B cell (primary cell): ENCODE measurements around the gene GIGYF2. TPM values are rescaled to one million over a fixed set of nuclear protein-coding genes. Genes with fewer than 3 reads are reported as not detected.
A peak's percentile ranks its signal among the peaks of the same experiment; 100 is the strongest.

Experiments used
- ATAC-seq: fragments of 200-7000 bp; cut with Tn5 transposase; one replicate; pipeline ENCODE4 v1.10.0; 2021; ENCODE audit warnings: low read depth, mild to moderate bottlenecking, moderate number of reproducible peaks, moderate library complexity
- CTCF ChIA-PET: fragments of 350-600 bp; sonication (Branson Sonifier 250); formaldehyde crosslinking; loops from one replicate; lab custom pipeline; 2021; ENCODE audit warnings: antibody characterized with exemption, inconsistent platforms; lab: Charles Lee
- POLR2A ChIA-PET: fragments of 350-600 bp; sonication (Branson Sonifier 250); formaldehyde crosslinking; loops from one replicate; lab custom pipeline; 2021; ENCODE audit warnings: antibody characterized with exemption; lab: Charles Lee
- DNase-seq: peaks from one replicate; pipeline ENCODE4 v3.0.0; 2013
- H2AFZ ChIP-seq: 2 replicates; pipeline ENCODE4 v1.6.1; 2012; ENCODE audit warnings: mild to moderate bottlenecking, low read depth, low read length; ENCODE audit not compliant: insufficient read depth, poor library complexity, severe bottlenecking
- H3K27ac ChIP-seq, 2 donors: 1 replicate in 1 of 2; 2 replicates in 1 of 2; pipeline ENCODE4 v1.5.1; 2012 to 2013; ENCODE audit warnings: low read length in 2 of 2, mild to moderate bottlenecking in 2 of 2, moderate library complexity in 1 of 2
- H3K27me3 ChIP-seq, 4 experiments: fragments of 200-600 bp in 1 of 4; sonication (generic) in 1 of 4; replicated peaks in 1 of 4; 1 replicate in 2 of 4; 2 replicates in 2 of 4; pipeline versions ENCODE4 v1.6.1 to v1.7.0; 2013 to 2016; ENCODE audit warnings: low read length in 3 of 4, mild to moderate bottlenecking in 2 of 4, mixed read lengths in 1 of 4, moderate library complexity in 1 of 4; ENCODE audit not compliant: insufficient read depth in 4 of 4, control insufficient read depth in 3 of 4; ENCODE audit errors: control extremely low read depth in 1 of 4
- H3K36me3 ChIP-seq, 2 experiments: replicated peaks in 1 of 2; 1 replicate in 1 of 2; 2 replicates in 1 of 2; pipeline versions ENCODE4 v1.6.1 to v1.7.1; 2013; ENCODE audit warnings: low read length in 1 of 2; ENCODE audit not compliant: insufficient read depth in 2 of 2, control insufficient read depth in 1 of 2; ENCODE audit errors: control extremely low read depth in 1 of 2, extremely low read depth in 1 of 2
- H3K4me1 ChIP-seq, 2 donors: fragments of 200-600 bp in 1 of 2; sonication (generic) in 1 of 2; 1 replicate in 1 of 2; 2 replicates in 1 of 2; pipeline versions ENCODE4 v1.5.1 to v1.6.1; 2013 to 2017; ENCODE audit warnings: low read length in 2 of 2; ENCODE audit not compliant: control insufficient read depth in 2 of 2, insufficient read depth in 2 of 2
- H3K4me2 ChIP-seq: replicated peaks from 2 replicates; pipeline ENCODE3; 2012; ENCODE audit warnings: mild to moderate bottlenecking, low read depth, low read length; ENCODE audit not compliant: poor library complexity, severe bottlenecking
- H3K4me3 ChIP-seq, 5 experiments: fragments of 200-600 bp in 1 of 5; sonication (generic) in 1 of 5; 1 replicate in 3 of 5; 2 replicates in 2 of 5; pipeline versions ENCODE4 v1.5.1 to v1.7.0; 2011 to 2016; ENCODE audit warnings: low read length in 4 of 5, mild to moderate bottlenecking in 4 of 5, low read depth in 2 of 5, control low read depth in 1 of 5, moderate library complexity in 1 of 5; ENCODE audit not compliant: insufficient read depth in 1 of 5; ENCODE audit errors: control extremely low read depth in 1 of 5, extremely low read depth in 1 of 5
- H3K79me2 ChIP-seq: fragments of 200-600 bp; sonication (generic); one replicate; pipeline ENCODE4 v1.6.0; 2016; ENCODE audit warnings: low read length; ENCODE audit not compliant: control insufficient read depth, insufficient read depth
- H3K9ac ChIP-seq: fragments of 200-600 bp; sonication (generic); 2 replicates; pipeline ENCODE4 v1.6.1; 2017; ENCODE audit warnings: mild to moderate bottlenecking, low read length, moderate library complexity
- H3K9me3 ChIP-seq, 3 donors: one replicate each; pipeline versions ENCODE4 v1.6.1 to v1.7.1; 2013; ENCODE audit warnings: low read length in 2 of 3; ENCODE audit not compliant: control insufficient read depth in 2 of 3, insufficient read depth in 1 of 3; ENCODE audit errors: control extremely low read depth in 1 of 3
- H4K20me1 ChIP-seq: 2 replicates; pipeline ENCODE4 v1.6.0; 2012; ENCODE audit warnings: mild to moderate bottlenecking, low read length; ENCODE audit not compliant: insufficient read depth, control insufficient read depth, poor library complexity, severe bottlenecking
- H3K27ac Mint-ChIP-seq: one replicate; pipeline ENCODE4 v1.8.0; 2021; ENCODE audit warnings: mixed read lengths
- H3K27me3 Mint-ChIP-seq: one replicate; pipeline ENCODE4 v1.8.0; 2021; ENCODE audit warnings: mixed read lengths
- H3K4me1 Mint-ChIP-seq: one replicate; pipeline ENCODE4 v1.8.0; 2021; ENCODE audit warnings: mixed read lengths
- H3K4me3 Mint-ChIP-seq: one replicate; pipeline ENCODE4 v1.8.0; 2021; ENCODE audit warnings: mixed read lengths
- H3K9me3 Mint-ChIP-seq: one replicate; pipeline ENCODE4 v1.8.0; 2022; ENCODE audit warnings: mixed read lengths; ENCODE audit not compliant: insufficient read depth
- EZH2 ChIP-seq: IDR thresholded peaks from 2 replicates; pipeline ENCODE4 v1.6.1; 2012; ENCODE audit warnings: borderline replicate concordance, low read depth, mild to moderate bottlenecking, moderate library complexity, low read length; ENCODE audit not compliant: insufficient read depth, poor library complexity, severe bottlenecking
- WGBS: methylation state at CpG from one replicate; pipeline ENCODE4 v1.1.5; 2013; ENCODE audit warnings: missing lambda C conversion rate; ENCODE audit not compliant: insufficient coverage; 5-methylcytosine and 5-hydroxymethylcytosine counted together
- intact Hi-C: fragments of 100-400 bp; cut with micrococcal nuclease; formaldehyde crosslinking; loops from one replicate; pipeline ENCODE4 v1.10.0; 2022
- polyA plus RNA-seq: library from polyadenylated mRNA; depleted of rRNA; stranded (reverse); fragments of >200 nt; gene quantifications from 2 replicates; pipeline ENCODE4 v1.2.3, GENCODE V29; 2012
- total RNA-seq, 2 donors: library from RNA; stranded (reverse); fragments of 120-200 nt in 1 of 2; gene quantifications; 1 replicate in 1 of 2; 2 replicates in 1 of 2; pipeline versions ENCODE4 v1.2.3 to v1.2.4, GENCODE V29; 2013 to 2022
- TF ChIP-seq, protein P1 (sequence below): fragments of 200-600 bp; IDR thresholded peaks from one replicate; pipeline ENCODE4 v1.8.0; 2022; ENCODE audit warnings: antibody characterized with exemption, mild to moderate bottlenecking

GIGYF2 gene
- total and polyA plus RNA-seq, 2 donors (not counting 1 experiment from before 2014, with no cell fraction given) = 7.2 to 108 TPM

DNA sequence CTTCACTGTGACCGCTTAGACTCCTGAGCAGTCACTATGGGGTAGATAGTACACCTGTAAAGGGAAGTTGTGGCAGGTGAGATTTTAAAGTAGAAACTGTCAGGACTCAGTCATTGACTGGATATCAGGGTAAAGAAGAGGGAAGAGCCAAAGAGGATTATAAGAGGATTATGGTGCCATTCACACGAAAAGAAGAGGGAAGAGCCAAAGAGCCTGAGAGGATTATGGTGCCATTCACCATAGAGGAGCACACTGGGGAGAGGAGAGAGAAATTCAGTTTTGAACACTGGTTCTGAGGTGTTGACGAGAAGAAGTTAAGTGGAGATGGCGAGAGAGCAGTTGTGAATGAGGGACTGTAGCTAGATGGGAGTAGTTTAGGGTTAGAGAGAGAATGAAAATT is 96.1 kb downstream of the GIGYF2 start:
- 100% methylated on average over 4 of the region's 4 CpGs for WGBS
- intact Hi-C loops = no loop called here
- peak overlapping the region in 1 of 2 donors; percentile 3 for H3K27ac ChIP-seq
- Mint-ChIP-seq H3K27ac (no peak overlapping the region), H3K4me1 (no peaks in the 10 kb centered on the region), H3K27me3 (no peaks in the 10 kb centered on the region), H3K4me3 (no peak overlapping the region), H3K9me3 (no peaks in the 10 kb centered on the region)
- ATAC-seq (no peak), DNase-seq (no peak)
- TF ChIP-seq, protein P1, sequence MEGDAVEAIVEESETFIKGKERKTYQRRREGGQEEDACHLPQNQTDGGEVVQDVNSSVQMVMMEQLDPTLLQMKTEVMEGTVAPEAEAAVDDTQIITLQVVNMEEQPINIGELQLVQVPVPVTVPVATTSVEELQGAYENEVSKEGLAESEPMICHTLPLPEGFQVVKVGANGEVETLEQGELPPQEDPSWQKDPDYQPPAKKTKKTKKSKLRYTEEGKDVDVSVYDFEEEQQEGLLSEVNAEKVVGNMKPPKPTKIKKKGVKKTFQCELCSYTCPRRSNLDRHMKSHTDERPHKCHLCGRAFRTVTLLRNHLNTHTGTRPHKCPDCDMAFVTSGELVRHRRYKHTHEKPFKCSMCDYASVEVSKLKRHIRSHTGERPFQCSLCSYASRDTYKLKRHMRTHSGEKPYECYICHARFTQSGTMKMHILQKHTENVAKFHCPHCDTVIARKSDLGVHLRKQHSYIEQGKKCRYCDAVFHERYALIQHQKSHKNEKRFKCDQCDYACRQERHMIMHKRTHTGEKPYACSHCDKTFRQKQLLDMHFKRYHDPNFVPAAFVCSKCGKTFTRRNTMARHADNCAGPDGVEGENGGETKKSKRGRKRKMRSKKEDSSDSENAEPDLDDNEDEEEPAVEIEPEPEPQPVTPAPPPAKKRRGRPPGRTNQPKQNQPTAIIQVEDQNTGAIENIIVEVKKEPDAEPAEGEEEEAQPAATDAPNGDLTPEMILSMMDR = no peak
- no peak for TF ChIP-seq EZH2
- H2AFZ ChIP-seq = no peak overlapping the region
- H4K20me1 ChIP-seq = no peaks in the 10 kb centered on the region
- POLR2A ChIA-PET = no interaction called here
- H3K36me3 ChIP-seq = peaks cover 3 to 78% of the 10 kb centered on the region in 2 experiments
- CTCF ChIA-PET = interaction anchor here (1.1 kb wide), 1 partner anchor 260 kb away, joined by 3 read pairs; no protein-coding TSS in a partner anchor
- H3K9me3 ChIP-seq = no peaks in the 10 kb centered on the region
- H3K4me3 ChIP-seq = no peak overlapping the region
- H3K9ac ChIP-seq = no peak overlapping the region
- H3K4me2 ChIP-seq = no peak overlapping the region
- no peaks in the 10 kb centered on the region for H3K27me3 ChIP-seq
- no peaks in the 10 kb centered on the region for H3K4me1 ChIP-seq
- H3K79me2 ChIP-seq = no peaks in the 10 kb centered on the region

DNA sequence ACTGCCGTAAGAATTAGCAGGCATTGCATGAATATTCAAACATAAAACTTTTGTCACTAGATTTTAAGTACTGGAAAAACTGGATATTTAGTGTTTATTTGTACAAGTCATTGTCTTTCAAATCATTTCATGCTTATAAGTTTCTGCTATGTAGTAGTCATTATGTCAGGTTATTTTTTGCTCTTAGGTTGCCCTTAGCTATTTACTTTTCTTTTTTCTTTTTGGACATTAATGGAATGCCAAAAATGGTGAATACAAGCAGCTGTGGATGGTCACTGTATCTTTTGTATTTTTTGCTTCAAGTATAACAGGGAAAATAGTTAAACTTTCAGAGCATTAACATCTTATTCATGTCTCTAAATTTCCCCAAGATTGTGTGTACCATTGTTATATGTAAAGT is 97.8 kb downstream of the GIGYF2 start:
- Mint-ChIP-seq H3K4me1 (no peaks in the 10 kb centered on the region), H3K27me3 (no peaks in the 10 kb centered on the region), H3K27ac (no peak overlapping the region), H3K4me3 (no peak overlapping the region), H3K9me3 (no peaks in the 10 kb centered on the region)
- Histone ChIP-seq H3K9ac (no peak overlapping the region), H3K4me2 (no peak overlapping the region), H3K27me3 (no peaks in the 10 kb centered on the region), H3K4me1 (no peaks in the 10 kb centered on the region), H2AFZ (no peak overlapping the region), H3K9me3 (no peaks in the 10 kb centered on the region), H3K27ac (no peak overlapping the region), H4K20me1 (no peaks in the 10 kb centered on the region), H3K4me3 (no peak overlapping the region), H3K36me3 (peaks cover 3 to 67% of the 10 kb centered on the region in 2 experiments), H3K79me2 (no peaks in the 10 kb centered on the region)
- no peak for ATAC-seq
- TF ChIP-seq, protein P1 = no peak
- TF ChIP-seq EZH2 = no peak
- CTCF ChIA-PET = no interaction called here
- WGBS = no CpG with 5 or more reads among the region's 1 CpG
- intact Hi-C loops = no loop called here
- POLR2A ChIA-PET = no interaction called here
- no peak for DNase-seq
